HFFc6 (cell line): ENCODE results near the gene RMDN2. TPM values are rescaled to one million over a fixed set of nuclear protein-coding genes. Genes with fewer than 3 reads are reported as not detected.

Experiments used
- DNase-seq: peaks from one replicate; pipeline ENCODE4 v3.0.0-alpha.2; 2018
- H3K27ac Mint-ChIP-seq: 2 replicates; pipeline ENCODE4 v1.8.0; 2020; ENCODE audit warnings: mild to moderate bottlenecking, mixed read lengths
- H3K27me3 Mint-ChIP-seq: 2 replicates; pipeline ENCODE4 v1.8.0; 2021; ENCODE audit warnings: mild to moderate bottlenecking, moderate library complexity, mixed read lengths; ENCODE audit not compliant: insufficient read depth
- H3K36me3 Mint-ChIP-seq: 2 replicates; pipeline ENCODE4 v1.8.0; 2021; ENCODE audit warnings: low read depth, mixed read lengths
- H3K4me1 Mint-ChIP-seq: 2 replicates; pipeline ENCODE4 v1.8.0; 2020; ENCODE audit warnings: low read depth, mixed read lengths
- H3K4me3 Mint-ChIP-seq: 2 replicates; pipeline ENCODE4 v1.8.0; 2020; ENCODE audit warnings: mild to moderate bottlenecking, moderate library complexity, mixed read lengths
- H3K9me3 Mint-ChIP-seq: 2 replicates; pipeline ENCODE4 v1.8.0; 2020; ENCODE audit warnings: mild to moderate bottlenecking, mixed read lengths
- CTCF ChIP-seq: fragments of 200-600 bp; sonication (generic); IDR thresholded peaks from 2 replicates; pipeline ENCODE4 v1.5.0; 2021; ENCODE audit warnings: antibody characterized with exemption, mild to moderate bottlenecking
- total RNA-seq, 6 experiments: library from RNA; stranded (reverse); fragmentation: NEBNext Ultra II Directional; extraction: Animal tissue kit (Norgen Biotek cat#: 25700); gene quantifications; 2 replicates in 1 of 6; 3 replicates in 5 of 6; pipeline ENCODE4 v1.2.3, GENCODE V29; 2021

RMDN2 gene
- total RNA-seq, 6 experiments from 2014 or later: 2.6 to 6.7 (median 3.4) TPM

GRCh38 chr2:37976411-37976810 lies 51.3 kb downstream of the RMDN2 start:
- H3K27ac Mint-ChIP-seq: no peak overlapping the region
- H3K9me3 Mint-ChIP-seq: no peaks in the 10 kb centered on the region
- no peak for DNase-seq
- H3K36me3 Mint-ChIP-seq: no peaks in the 10 kb centered on the region
- H3K4me3 Mint-ChIP-seq: no peak overlapping the region
- peaks cover 9% of the 10 kb centered on the region for H3K27me3 Mint-ChIP-seq
- no peak for TF ChIP-seq CTCF
- no peaks in the 10 kb centered on the region for H3K4me1 Mint-ChIP-seq

GRCh38 chr2:37982147-37982582 lies 57.1 kb downstream of the RMDN2 start:
- peak; percentile 97 for TF ChIP-seq CTCF
- H3K36me3 Mint-ChIP-seq: no peaks in the 10 kb centered on the region
- H3K4me3 Mint-ChIP-seq: no peak overlapping the region
- peaks cover 6% of the 10 kb centered on the region; the same call in 1 of the 2 replicates for H3K4me1 Mint-ChIP-seq
- H3K9me3 Mint-ChIP-seq: no peaks in the 10 kb centered on the region
- DNase-seq: peak; percentile 33
- H3K27me3 Mint-ChIP-seq: peaks cover 6% of the 10 kb centered on the region
- no peak overlapping the region for H3K27ac Mint-ChIP-seq

GRCh38 chr2:37982847-37983246 lies 57.8 kb downstream of the RMDN2 start:
- Mint-ChIP-seq H3K4me1 (peaks cover 6% of the 10 kb centered on the region; the same call in 1 of the 2 replicates), H3K27ac (no peak overlapping the region), H3K4me3 (no peak overlapping the region), H3K36me3 (no peaks in the 10 kb centered on the region), H3K9me3 (no peaks in the 10 kb centered on the region), H3K27me3 (peaks cover 6% of the 10 kb centered on the region)
- DNase-seq: no peak
- TF ChIP-seq CTCF: no peak

GRCh38 chr2:37983719-37984118 lies 58.6 kb downstream of the RMDN2 start:
- H3K27ac Mint-ChIP-seq: no peak overlapping the region
- H3K4me1 Mint-ChIP-seq: peaks cover 6% of the 10 kb centered on the region; the same call in 1 of the 2 replicates
- no peak overlapping the region for H3K4me3 Mint-ChIP-seq
- H3K27me3 Mint-ChIP-seq: peaks cover 1% of the 10 kb centered on the region
- no peak for TF ChIP-seq CTCF
- no peaks in the 10 kb centered on the region for H3K9me3 Mint-ChIP-seq
- no peak for DNase-seq
- H3K36me3 Mint-ChIP-seq: no peaks in the 10 kb centered on the region

GRCh38 chr2:37984176-37984575 lies 59.1 kb downstream of the RMDN2 start:
- TF ChIP-seq CTCF: no peak
- DNase-seq: no peak
- no peaks in the 10 kb centered on the region; the same call in 1 of the 2 replicates for H3K27me3 Mint-ChIP-seq
- H3K36me3 Mint-ChIP-seq: no peaks in the 10 kb centered on the region
- H3K9me3 Mint-ChIP-seq: no peaks in the 10 kb centered on the region
- peaks cover 6% of the 10 kb centered on the region; the same call in 1 of the 2 replicates for H3K4me1 Mint-ChIP-seq
- H3K4me3 Mint-ChIP-seq: no peak overlapping the region
- no peak overlapping the region for H3K27ac Mint-ChIP-seq

- no peak overlapping the region for H3K4me3 Mint-ChIP-seq
- H3K27ac Mint-ChIP-seq: no peak overlapping the region
- peaks cover 6% of the 10 kb centered on the region; the same call in 1 of the 2 replicates for H3K4me1 Mint-ChIP-seq
- peak; percentile 57; the same call in 1 of the 2 replicates for TF ChIP-seq CTCF
- DNase-seq: no peak
- H3K9me3 Mint-ChIP-seq: no peaks in the 10 kb centered on the region
- H3K27me3 Mint-ChIP-seq: no peaks in the 10 kb centered on the region; the same call in 1 of the 2 replicates
- H3K36me3 Mint-ChIP-seq: no peaks in the 10 kb centered on the region
These were observed 59.5 kb downstream of the RMDN2 start for GRCh38 chr2:37984589-37984988.
